Activated T-helper 1 cell treated with anti-CD3 and anti-CD28 coated beads, Interleukin-12 subunit alpha, Interleukin-12 subunit beta, Interleukin-2, Interleukin-4 antibody, amounts not matched to agents 30 ng/mL and 10 ng/mL and 1 ng/mL, durations not matched to agents 14 hours and 24 hours and 36 hours (primary cell): ENCODE measurements around the gene PNO1. TPM values are rescaled to one million over a fixed set of nuclear protein-coding genes. Genes with fewer than 3 reads are reported as not detected.
"Not testable (repeated sequence)": the region's sequence is repeated elsewhere in the genome, so short reads cannot be mapped to it uniquely, and the experiment has no call there.

Source experiments
- DNase-seq: peaks from one replicate; pipeline ENCODE4 v3.0.0; 2021; ENCODE audit warnings: low spot score
- H3K27ac Mint-ChIP-seq: one replicate; pipeline ENCODE4 v1.8.0; 2021; ENCODE audit warnings: mild to moderate bottlenecking, mixed read lengths
- H3K27me3 Mint-ChIP-seq: one replicate; pipeline ENCODE4 v1.8.0; 2022; ENCODE audit warnings: mild to moderate bottlenecking, moderate library complexity, mixed read lengths; ENCODE audit not compliant: insufficient read depth
- H3K36me3 Mint-ChIP-seq: one replicate; pipeline ENCODE4 v1.8.0; 2021; ENCODE audit warnings: low read depth, mixed read lengths
- H3K4me1 Mint-ChIP-seq: one replicate; pipeline ENCODE4 v1.8.0; 2021; ENCODE audit warnings: low read depth, mixed read lengths
- H3K4me3 Mint-ChIP-seq: one replicate; pipeline ENCODE4 v1.8.0; 2021; ENCODE audit warnings: mild to moderate bottlenecking, moderate library complexity, mixed read lengths
- H3K9me3 Mint-ChIP-seq: one replicate; pipeline ENCODE4 v1.8.0; 2021; ENCODE audit warnings: mixed read lengths
- intact Hi-C: fragments of 100-400 bp; cut with micrococcal nuclease; formaldehyde crosslinking; loops from one replicate; pipeline ENCODE4 v1.15.1; 2024
- total RNA-seq: library from RNA; stranded (reverse); gene quantifications from 2 replicates; pipeline ENCODE4 v1.2.3, GENCODE V29; 2022

PNO1 gene
- total RNA-seq, result 31.3 and 33.4 TPM in 2 replicates

- DNase-seq, result peak; percentile 96
- no peaks in the 10 kb centered on the region for H3K27me3 Mint-ChIP-seq
- peak within 1 kb of the TSS; percentile 90 for H3K4me3 Mint-ChIP-seq
- peaks cover 28% of the 10 kb centered on the region for H3K36me3 Mint-ChIP-seq
- no peaks in the 10 kb centered on the region for H3K9me3 Mint-ChIP-seq
- H3K4me1 Mint-ChIP-seq, result peaks cover 37% of the 10 kb centered on the region
- intact Hi-C loops, result loop anchor here (1.0 to 5.0 kb wide), 6 partner anchors 35 to 760 kb away; partner anchors contain the start of genes APLF, C1D, ETAA1 and FBXO48
- H3K27ac Mint-ChIP-seq, result peak within 1 kb of the TSS; percentile 100
These were observed at the start of gene PNO1 for GRCh38 chr2:68157402-68158133. PNO1 (plus strand) TSS chr2:68157888; CDS start chr2:68157935, 47 bp downstream.

- Mint-ChIP-seq H3K4me3 (no peak overlapping the region), H3K36me3 (peaks cover 1% of the 10 kb centered on the region), H3K9me3 (peaks cover 19% of the 10 kb centered on the region), H3K4me1 (no peaks in the 10 kb centered on the region), H3K27ac (no peak overlapping the region), H3K27me3 (no peaks in the 10 kb centered on the region)
- intact Hi-C loops, result no loop called here
- no peak for DNase-seq
These were observed 49.6 kb upstream of the PNO1 start for GRCh38 chr2:68108120-68108519.

- no peak for DNase-seq
- peaks cover 1% of the 10 kb centered on the region for H3K27me3 Mint-ChIP-seq
- H3K9me3 Mint-ChIP-seq, result peaks cover 16% of the 10 kb centered on the region
- H3K27ac Mint-ChIP-seq, result no peak overlapping the region
- H3K4me3 Mint-ChIP-seq, result no peak overlapping the region
- intact Hi-C loops, result no loop called here
- no peaks in the 10 kb centered on the region for H3K4me1 Mint-ChIP-seq
- peaks cover 1% of the 10 kb centered on the region for H3K36me3 Mint-ChIP-seq
These were observed 47.6 kb upstream of the PNO1 start for GRCh38 chr2:68110102-68110501.

- Mint-ChIP-seq H3K27me3 (peaks cover 7% of the 10 kb centered on the region), H3K9me3 (no peaks in the 10 kb centered on the region), H3K4me1 (no peaks in the 10 kb centered on the region), H3K4me3 (no peak overlapping the region), H3K27ac (no peak overlapping the region), H3K36me3 (no peaks in the 10 kb centered on the region)
- intact Hi-C loops, result no loop called here
- DNase-seq, result no peak
These were observed 41.7 kb upstream of the PNO1 start for GRCh38 chr2:68115965-68116364.

- not testable (repeated sequence) for H3K27ac Mint-ChIP-seq
These were observed 39.8 kb upstream of the PNO1 start for GRCh38 chr2:68117922-68118321.

GRCh38 chr2:68118816-68119215 is 38.9 kb upstream of the PNO1 start:
- intact Hi-C loops, result no loop called here
- H3K27ac Mint-ChIP-seq, result no peak overlapping the region

More at GRCh38 chr2:68117922-68118321, 39.8 kb upstream of the PNO1 start:
- intact Hi-C loops, H3K4me3 Mint-ChIP-seq, H3K36me3 Mint-ChIP-seq, DNase-seq, H3K4me1 Mint-ChIP-seq, H3K9me3 Mint-ChIP-seq, H3K27me3 Mint-ChIP-seq: not testable (repeated sequence)

GRCh38 chr2:68119504-68119903 is 38.2 kb upstream of the PNO1 start:
- peaks cover 5% of the 10 kb centered on the region for H3K4me1 Mint-ChIP-seq
- H3K36me3 Mint-ChIP-seq, result no peaks in the 10 kb centered on the region
- no peak for DNase-seq

More at GRCh38 chr2:68118816-68119215, 38.9 kb upstream of the PNO1 start:
- DNase-seq, result no peak
- Mint-ChIP-seq H3K9me3 (no peaks in the 10 kb centered on the region), H3K4me3 (no peak overlapping the region), H3K36me3 (no peaks in the 10 kb centered on the region), H3K27me3 (peaks cover 7% of the 10 kb centered on the region), H3K4me1 (peaks cover 5% of the 10 kb centered on the region)

GRCh38 chr2:68121873-68122679 is 35.6 kb upstream of the PNO1 start:
- H3K4me3 Mint-ChIP-seq, result no peak overlapping the region
- peaks cover 5% of the 10 kb centered on the region for H3K4me1 Mint-ChIP-seq
- no peaks in the 10 kb centered on the region for H3K36me3 Mint-ChIP-seq
- H3K27me3 Mint-ChIP-seq, result peaks cover under 1% of the 10 kb centered on the region
- H3K9me3 Mint-ChIP-seq, result no peaks in the 10 kb centered on the region
- peak; percentile 50 for DNase-seq
- intact Hi-C loops, result loop anchor here (1.0 to 5.0 kb wide), 7 partner anchors 35 to 319 kb away; partner anchors contain the start of gene PNO1
- H3K27ac Mint-ChIP-seq, result no peak overlapping the region

More at GRCh38 chr2:68119504-68119903, 38.2 kb upstream of the PNO1 start:
- intact Hi-C loops, result no loop called here
- peaks cover 7% of the 10 kb centered on the region for H3K27me3 Mint-ChIP-seq
- no peaks in the 10 kb centered on the region for H3K9me3 Mint-ChIP-seq
- H3K27ac Mint-ChIP-seq, result no peak overlapping the region
- no peak overlapping the region for H3K4me3 Mint-ChIP-seq

GRCh38 chr2:68122680-68122964 is 35.1 kb upstream of the PNO1 start:
- H3K4me3 Mint-ChIP-seq, result no peak overlapping the region
- no peak overlapping the region for H3K27ac Mint-ChIP-seq
- no peak for DNase-seq
- no peaks in the 10 kb centered on the region for H3K36me3 Mint-ChIP-seq
- intact Hi-C loops, result loop anchor here (1.0 to 5.0 kb wide), 7 partner anchors 35 to 319 kb away; partner anchors contain the start of gene PNO1
- H3K9me3 Mint-ChIP-seq, result no peaks in the 10 kb centered on the region
- H3K4me1 Mint-ChIP-seq, result peaks cover 5% of the 10 kb centered on the region
- H3K27me3 Mint-ChIP-seq, result no peaks in the 10 kb centered on the region

- Mint-ChIP-seq H3K9me3 (no peaks in the 10 kb centered on the region), H3K4me3 (no peak overlapping the region), H3K36me3 (no peaks in the 10 kb centered on the region), H3K27me3 (no peaks in the 10 kb centered on the region), H3K4me1 (peaks cover 5% of the 10 kb centered on the region), H3K27ac (no peak overlapping the region)
- intact Hi-C loops, result loop anchor here (5.0 kb wide), 1 partner anchor 238 kb away; no protein-coding TSS in a partner anchor
- DNase-seq, result no peak
These were observed 33.4 kb upstream of the PNO1 start for GRCh38 chr2:68124321-68124720.

GRCh38 chr2:68125821-68126220 is 31.9 kb upstream of the PNO1 start:
- H3K36me3 Mint-ChIP-seq, result peaks cover 2% of the 10 kb centered on the region
- H3K9me3 Mint-ChIP-seq, result no peaks in the 10 kb centered on the region
- no peak overlapping the region for H3K4me3 Mint-ChIP-seq
- intact Hi-C loops, result no loop called here
- no peak overlapping the region for H3K27ac Mint-ChIP-seq
- H3K4me1 Mint-ChIP-seq, result peaks cover 5% of the 10 kb centered on the region
- H3K27me3 Mint-ChIP-seq, result no peaks in the 10 kb centered on the region
- no peak for DNase-seq

GRCh38 chr2:68126561-68126960 is 31.1 kb upstream of the PNO1 start:
- intact Hi-C loops, result no loop called here
- Mint-ChIP-seq H3K9me3 (no peaks in the 10 kb centered on the region), H3K27ac (no peak overlapping the region), H3K27me3 (no peaks in the 10 kb centered on the region), H3K4me1 (peaks cover 5% of the 10 kb centered on the region), H3K36me3 (peaks cover 2% of the 10 kb centered on the region), H3K4me3 (no peak overlapping the region)
- no peak for DNase-seq
